ENCODE results near the gene LSAMP.
A peak's percentile ranks its signal among the peaks of the same experiment; 100 is the strongest.

Gene LSAMP

GRCh38 chr3:116153174-116153573 lies 292.1 kb downstream of the LSAMP start:
- no peak for TF ChIP-seq CTCF (conservative IDR thresholded peaks at IDR 0.05; ENCODE audit: control insufficient read depth, insufficient read depth, low read depth, low read length)
- DNase-seq (ENCODE audit: low read depth), result peak; percentile 34
- H3K4me3 ChIP-seq (ENCODE audit: control insufficient read depth, low read depth, low read length), result no peak overlapping the region

- DNase-seq (ENCODE audit: low read depth), result no peak
- TF ChIP-seq CTCF (conservative IDR thresholded peaks at IDR 0.05; ENCODE audit: control insufficient read depth, insufficient read depth, low read depth, low read length), result no peak
- H3K4me3 ChIP-seq (ENCODE audit: control insufficient read depth, low read depth, low read length), result no peak overlapping the region
Observed at GRCh38 chr3:116150655-116151167, 294.6 kb downstream of the LSAMP start.

GRCh38 chr3:116148881-116149851 lies 296.1 kb downstream of the LSAMP start:
- H3K4me3 ChIP-seq (ENCODE audit: control insufficient read depth, low read depth, low read length), result no peak overlapping the region
- DNase-seq (ENCODE audit: low read depth), result no peak
- no peak for TF ChIP-seq CTCF (conservative IDR thresholded peaks at IDR 0.05; ENCODE audit: control insufficient read depth, insufficient read depth, low read depth, low read length)

GRCh38 chr3:116145613-116146012 lies 299.7 kb downstream of the LSAMP start:
- no peak for DNase-seq (ENCODE audit: low read depth)
- no peak for TF ChIP-seq CTCF (conservative IDR thresholded peaks at IDR 0.05; ENCODE audit: control insufficient read depth, insufficient read depth, low read depth, low read length)
- H3K4me3 ChIP-seq (ENCODE audit: control insufficient read depth, low read depth, low read length), result no peak overlapping the region

GRCh38 chr3:116141724-116142123 lies 303.6 kb downstream of the LSAMP start:
- no peak for TF ChIP-seq CTCF (conservative IDR thresholded peaks at IDR 0.05; ENCODE audit: control insufficient read depth, insufficient read depth, low read depth, low read length)
- H3K4me3 ChIP-seq (ENCODE audit: control insufficient read depth, low read depth, low read length), result no peak overlapping the region
- DNase-seq (ENCODE audit: low read depth), result peak; percentile 13

- H3K4me3 ChIP-seq (ENCODE audit: control insufficient read depth, low read depth, low read length), result no peak overlapping the region
- TF ChIP-seq CTCF (conservative IDR thresholded peaks at IDR 0.05; ENCODE audit: control insufficient read depth, insufficient read depth, low read depth, low read length), result peak; percentile 90
- DNase-seq (ENCODE audit: low read depth), result peak; percentile 57
Observed at GRCh38 chr3:116140100-116140689, 305.1 kb downstream of the LSAMP start.
